WTC11 (cell line): Measurements from ENCODE around the gene CCDC144A.
"Not testable (repeated sequence)": the region's sequence is repeated elsewhere in the genome, so short reads cannot be mapped to it uniquely, and the experiment has no call there.

Source experiments
- CTCF ChIP-seq: fragments of 200-600 bp; IDR thresholded peaks from 2 replicates; pipeline ENCODE4 v1.8.0; 2022; ENCODE audit warnings: antibody characterized with exemption
- SP1 ChIP-seq: sonication (generic); formaldehyde crosslinking; conservative IDR thresholded peaks from 2 replicates; pipeline ENCODE4 v1.8.1; 2022; ENCODE audit warnings: missing genetic modification reagents
- TEAD1 ChIP-seq: sonication (generic); formaldehyde crosslinking; IDR thresholded peaks from 2 replicates; pipeline ENCODE4 v1.8.0; 2022; ENCODE audit warnings: mild to moderate bottlenecking, missing genetic modification reagents
- TF ChIP-seq, protein P1 (sequence below): sonication (generic); formaldehyde crosslinking; IDR thresholded peaks from 2 replicates; pipeline ENCODE4 v1.8.1; 2023; ENCODE audit warnings: mild to moderate bottlenecking, missing genetic modification reagents, moderate library complexity

DNA sequence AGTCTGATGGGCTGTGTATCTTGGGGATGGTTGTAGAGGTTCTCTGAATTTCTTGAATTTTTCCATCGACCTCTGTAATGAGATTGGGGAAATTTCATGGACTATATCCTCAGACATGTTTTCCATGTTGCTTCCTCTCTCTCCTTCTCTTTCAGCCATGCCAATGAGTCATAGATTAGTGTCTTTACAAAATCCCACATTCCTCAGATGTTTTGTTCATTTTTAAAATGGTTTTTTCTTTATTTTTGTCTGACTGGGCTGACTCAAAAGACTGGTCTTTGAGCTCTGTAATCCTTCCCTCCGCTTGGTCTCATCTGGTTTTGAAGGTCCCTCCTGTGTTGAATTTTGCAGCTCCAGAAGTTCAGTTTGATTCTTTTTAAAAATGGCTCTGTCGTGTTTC, 60.5 kb downstream of the CCDC144A start:
- not testable (repeated sequence) for TF ChIP-seq CTCF; TEAD1 (CRISPR knock-in tag); SP1
- TF ChIP-seq, protein P1, sequence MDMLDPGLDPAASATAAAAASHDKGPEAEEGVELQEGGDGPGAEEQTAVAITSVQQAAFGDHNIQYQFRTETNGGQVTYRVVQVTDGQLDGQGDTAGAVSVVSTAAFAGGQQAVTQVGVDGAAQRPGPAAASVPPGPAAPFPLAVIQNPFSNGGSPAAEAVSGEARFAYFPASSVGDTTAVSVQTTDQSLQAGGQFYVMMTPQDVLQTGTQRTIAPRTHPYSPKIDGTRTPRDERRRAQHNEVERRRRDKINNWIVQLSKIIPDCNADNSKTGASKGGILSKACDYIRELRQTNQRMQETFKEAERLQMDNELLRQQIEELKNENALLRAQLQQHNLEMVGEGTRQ (CRISPR knock-in tag): not testable (repeated sequence)
